Neural cell (in vitro differentiated cells): ENCODE measurements around the gene CLIC1. TPM values are rescaled to one million over a fixed set of nuclear protein-coding genes. Genes with fewer than 3 reads are reported as not detected.

Experiments
- H2AFZ ChIP-seq: fragments of 200-600, 300-800 bp; sonication (generic), shearing (Covaris generic); 2 replicates; pipeline ENCODE4 v1.6.0; 2014; ENCODE audit warnings: low read depth, mild to moderate bottlenecking, antibody characterized with exemption, low read length, moderate library complexity
- H3F3A ChIP-seq: fragments of 200-600 bp; shearing (Covaris generic); 2 replicates; pipeline ENCODE4 v1.6.1; 2016; ENCODE audit warnings: mild to moderate bottlenecking, moderate library complexity, mixed read lengths, antibody characterized with exemption, low read length; ENCODE audit not compliant: insufficient read depth, poor library complexity, severe bottlenecking
- H3K27ac ChIP-seq: fragments of 200-600, 300-800 bp; sonication (generic), shearing (Covaris generic); 2 replicates; pipeline ENCODE4 v1.5.1; 2014; ENCODE audit warnings: mild to moderate bottlenecking, low read length, moderate library complexity
- H3K27me3 ChIP-seq: fragments of 300-800, 200-600 bp; sonication (generic), shearing (Covaris generic); 2 replicates; pipeline ENCODE4 v1.6.0; 2014; ENCODE audit warnings: mild to moderate bottlenecking, low read depth, low read length, moderate library complexity; ENCODE audit not compliant: insufficient read depth
- H3K36me3 ChIP-seq: fragments of 300-800, 200-600 bp; sonication (generic), shearing (Covaris generic); 2 replicates; pipeline ENCODE4 v1.5.1; 2014; ENCODE audit warnings: mild to moderate bottlenecking, antibody characterized with exemption, low read length, moderate library complexity; ENCODE audit not compliant: insufficient read depth
- H3K4me2 ChIP-seq: fragments of 300-800, 200-600 bp; sonication (generic), shearing (Covaris generic); 2 replicates; pipeline ENCODE4 v1.6.0; 2014; ENCODE audit warnings: mild to moderate bottlenecking, low read length
- H3K4me3 ChIP-seq: fragments of 300-800, 200-600 bp; sonication (generic), shearing (Covaris generic); 2 replicates; pipeline ENCODE4 v1.5.1; 2014; ENCODE audit warnings: mild to moderate bottlenecking, low read length, moderate library complexity
- H3K79me2 ChIP-seq: fragments of 200-600 bp; shearing (Covaris generic); replicated peaks from 2 replicates; pipeline ENCODE4 v1.6.0; 2014; ENCODE audit warnings: mild to moderate bottlenecking, low read length, moderate library complexity; ENCODE audit not compliant: insufficient read depth
- H3K9ac ChIP-seq: fragments of 300-800, 200-600 bp; sonication (generic), shearing (Covaris generic); 2 replicates; pipeline ENCODE4 v1.6.1; 2016; ENCODE audit warnings: mild to moderate bottlenecking, low read length, mixed read lengths
- H3K9me2 ChIP-seq: fragments of 200-600 bp; shearing (Covaris generic); 2 replicates; pipeline ENCODE4 v1.6.1; 2016; ENCODE audit warnings: mild to moderate bottlenecking, low read length, mixed read lengths; ENCODE audit not compliant: insufficient read depth
- H3K9me3 ChIP-seq: fragments of 200-600, 300-800 bp; sonication (generic), shearing (Covaris generic); 2 replicates; pipeline ENCODE4 v1.6.1; 2016; ENCODE audit warnings: mild to moderate bottlenecking, mixed run types, low read length, moderate library complexity, mixed read lengths
- H4K20me1 ChIP-seq: fragments of 200-600 bp; shearing (Covaris generic); 2 replicates; pipeline ENCODE4 v1.6.1; 2016; ENCODE audit warnings: mild to moderate bottlenecking, mixed run types; ENCODE audit not compliant: insufficient read depth
- CTCF ChIP-seq: fragments of 450-650 bp; IDR thresholded peaks from 2 replicates; pipeline ENCODE4 v1.5.1; 2014; ENCODE audit warnings: antibody characterized with exemption, mild to moderate bottlenecking, moderate library complexity; ENCODE audit not compliant: poor library complexity, severe bottlenecking
- EP300 ChIP-seq: fragments of 450-650 bp; conservative IDR thresholded peaks from 2 replicates; pipeline ENCODE4 v1.6.1; 2014; ENCODE audit warnings: antibody characterized with exemption, mild to moderate bottlenecking, moderate library complexity; ENCODE audit not compliant: poor library complexity, severe bottlenecking
- EZH2 ChIP-seq: fragments of 200-600, 300-800 bp; shearing (Covaris generic), sonication (generic); IDR thresholded peaks from 2 replicates; pipeline ENCODE4 v1.6.1; 2014; ENCODE audit warnings: antibody characterized with exemption, low read length, borderline replicate concordance, mild to moderate bottlenecking; ENCODE audit not compliant: insufficient read depth, poor library complexity, severe bottlenecking
- MXI1 ChIP-seq: fragments of 450-650 bp; conservative IDR thresholded peaks from 2 replicates; pipeline ENCODE4 v1.6.1; 2014; ENCODE audit warnings: antibody characterized with exemption, mild to moderate bottlenecking; ENCODE audit not compliant: poor library complexity, severe bottlenecking
- POLR2AphosphoS5 ChIP-seq: IDR thresholded peaks from 2 replicates; pipeline ENCODE4 v1.6.1; 2012
- RAD21 ChIP-seq: fragments of 450-650 bp; conservative IDR thresholded peaks from 2 replicates; pipeline ENCODE4 v1.6.1; 2014; ENCODE audit warnings: antibody characterized with exemption, mild to moderate bottlenecking, moderate library complexity
- SMC3 ChIP-seq: fragments of 450-650 bp; conservative IDR thresholded peaks from 2 replicates; pipeline ENCODE4 v1.6.1; 2014; ENCODE audit warnings: antibody characterized with exemption, mild to moderate bottlenecking, moderate library complexity; ENCODE audit not compliant: poor library complexity
- TAF1 ChIP-seq: IDR thresholded peaks from 2 replicates; pipeline ENCODE4 v1.6.1; 2012; ENCODE audit warnings: low read depth
- polyA plus RNA-seq: library from polyadenylated mRNA; depleted of rRNA; stranded (reverse); fragments of >200 nt; gene quantifications from 2 replicates; pipeline ENCODE4 v1.2.3, GENCODE V29; 2014
- TF ChIP-seq, protein P1 (sequence below): IDR thresholded peaks from 2 replicates; pipeline ENCODE4 v1.6.1; 2012; ENCODE audit warnings: borderline replicate concordance

The CLIC1 gene
- polyA plus RNA-seq, 1 donor from 2014 or later = 5.5 TPM

DNA sequence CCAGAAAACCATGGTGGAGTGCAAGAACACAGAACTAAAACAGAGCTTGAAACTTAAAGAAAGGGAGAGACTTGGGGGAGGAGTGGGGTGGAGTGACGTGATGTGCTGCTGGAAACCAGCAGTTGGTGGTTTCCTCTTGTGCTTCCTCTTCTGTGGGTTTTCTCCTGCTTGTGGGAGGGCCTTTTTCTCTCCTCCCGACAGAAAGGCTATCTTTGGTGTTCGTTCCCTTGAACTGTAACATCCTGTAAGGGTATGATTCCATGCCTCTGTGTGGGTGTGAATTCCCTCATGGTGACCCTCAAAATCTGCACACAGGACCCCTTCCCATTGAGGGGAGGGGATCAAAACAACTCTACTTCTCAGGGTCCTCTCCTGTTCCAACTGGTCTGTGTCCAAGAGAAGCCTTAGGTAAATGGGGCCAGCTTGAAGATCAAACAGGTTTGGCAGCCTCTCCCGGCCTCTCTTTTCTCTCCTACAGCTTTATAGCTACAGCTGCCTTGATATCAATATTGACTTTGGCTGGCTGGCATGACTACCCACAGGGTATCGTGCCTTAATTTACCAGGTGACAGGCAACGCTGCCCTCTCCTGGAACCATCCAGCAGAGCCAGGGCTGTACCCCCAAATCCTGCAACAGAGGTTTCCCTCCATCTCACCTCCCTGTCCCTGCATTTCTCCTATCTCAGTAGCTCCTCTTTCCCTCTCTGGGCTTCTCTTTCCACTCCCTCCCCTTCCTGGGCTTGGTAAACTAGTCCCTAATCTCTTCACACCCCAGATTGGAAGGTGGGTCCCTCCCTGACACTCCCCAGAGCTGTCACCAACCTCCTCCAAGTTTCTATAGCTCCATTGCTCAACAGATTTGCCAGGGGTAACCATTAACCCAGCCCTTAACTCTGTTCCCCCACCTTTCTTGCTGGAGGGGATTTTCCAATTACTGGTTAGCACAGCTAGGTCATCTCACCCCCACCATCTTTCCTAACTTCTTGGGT is 2.0 kb upstream of the CLIC1 start:
- no peak overlapping the region for H3K9ac ChIP-seq
- no peaks in the 10 kb centered on the region for H3K79me2 ChIP-seq
- H3K9me3 ChIP-seq = no peaks in the 10 kb centered on the region
- no peaks in the 10 kb centered on the region for H3K36me3 ChIP-seq
- no peaks in the 10 kb centered on the region for H4K20me1 ChIP-seq
- no peak overlapping the region for H3K4me2 ChIP-seq
- H3K27me3 ChIP-seq = no peaks in the 10 kb centered on the region
- no peak overlapping the region for H3K4me3 ChIP-seq
- no peak overlapping the region for H2AFZ ChIP-seq
- H3K9me2 ChIP-seq = no peaks in the 10 kb centered on the region
- no peak overlapping the region for H3K27ac ChIP-seq
- TF ChIP-seq CTCF = peak; percentile 24
- TF ChIP-seq POLR2AphosphoS5 = no peak
- H3F3A ChIP-seq = no peaks in the 10 kb centered on the region

DNA sequence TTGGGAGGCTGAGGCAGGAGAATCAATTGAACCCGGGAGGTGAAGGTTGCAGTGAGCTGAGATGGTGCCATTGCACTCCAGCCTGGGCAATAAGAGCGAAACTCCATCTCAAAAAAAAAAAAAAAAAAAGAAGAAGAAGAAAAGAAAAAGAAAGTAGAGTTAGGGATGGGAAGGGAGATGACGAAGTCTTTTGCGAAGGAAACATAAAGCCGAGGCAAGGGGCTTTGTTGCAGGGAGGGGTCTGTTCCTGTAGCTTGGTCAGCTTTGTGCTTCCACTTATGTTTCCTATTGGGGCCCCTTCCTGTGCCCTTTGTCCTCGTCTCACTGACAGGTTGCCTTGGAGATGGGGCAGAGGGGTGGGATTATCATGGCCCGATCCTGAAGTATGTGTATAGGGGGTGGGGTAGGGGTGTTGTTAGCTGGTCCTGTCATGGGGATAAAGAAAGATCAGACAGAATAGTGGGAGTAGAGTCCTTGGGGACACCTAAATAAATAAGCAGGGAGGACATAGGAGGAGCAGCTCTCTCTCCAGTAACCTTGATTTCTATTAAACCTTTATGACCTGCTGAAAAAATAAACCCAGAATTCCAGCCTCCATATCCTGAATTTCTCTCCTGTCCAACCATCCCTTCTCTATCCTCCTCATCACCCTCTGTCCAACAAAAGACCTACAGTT is 1.1 kb upstream of the CLIC1 start:
- TF ChIP-seq POLR2AphosphoS5 = no peak
- TF ChIP-seq TAF1 = no peak
- TF ChIP-seq, protein P1, sequence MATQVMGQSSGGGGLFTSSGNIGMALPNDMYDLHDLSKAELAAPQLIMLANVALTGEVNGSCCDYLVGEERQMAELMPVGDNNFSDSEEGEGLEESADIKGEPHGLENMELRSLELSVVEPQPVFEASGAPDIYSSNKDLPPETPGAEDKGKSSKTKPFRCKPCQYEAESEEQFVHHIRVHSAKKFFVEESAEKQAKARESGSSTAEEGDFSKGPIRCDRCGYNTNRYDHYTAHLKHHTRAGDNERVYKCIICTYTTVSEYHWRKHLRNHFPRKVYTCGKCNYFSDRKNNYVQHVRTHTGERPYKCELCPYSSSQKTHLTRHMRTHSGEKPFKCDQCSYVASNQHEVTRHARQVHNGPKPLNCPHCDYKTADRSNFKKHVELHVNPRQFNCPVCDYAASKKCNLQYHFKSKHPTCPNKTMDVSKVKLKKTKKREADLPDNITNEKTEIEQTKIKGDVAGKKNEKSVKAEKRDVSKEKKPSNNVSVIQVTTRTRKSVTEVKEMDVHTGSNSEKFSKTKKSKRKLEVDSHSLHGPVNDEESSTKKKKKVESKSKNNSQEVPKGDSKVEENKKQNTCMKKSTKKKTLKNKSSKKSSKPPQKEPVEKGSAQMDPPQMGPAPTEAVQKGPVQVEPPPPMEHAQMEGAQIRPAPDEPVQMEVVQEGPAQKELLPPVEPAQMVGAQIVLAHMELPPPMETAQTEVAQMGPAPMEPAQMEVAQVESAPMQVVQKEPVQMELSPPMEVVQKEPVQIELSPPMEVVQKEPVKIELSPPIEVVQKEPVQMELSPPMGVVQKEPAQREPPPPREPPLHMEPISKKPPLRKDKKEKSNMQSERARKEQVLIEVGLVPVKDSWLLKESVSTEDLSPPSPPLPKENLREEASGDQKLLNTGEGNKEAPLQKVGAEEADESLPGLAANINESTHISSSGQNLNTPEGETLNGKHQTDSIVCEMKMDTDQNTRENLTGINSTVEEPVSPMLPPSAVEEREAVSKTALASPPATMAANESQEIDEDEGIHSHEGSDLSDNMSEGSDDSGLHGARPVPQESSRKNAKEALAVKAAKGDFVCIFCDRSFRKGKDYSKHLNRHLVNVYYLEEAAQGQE = no peak
- no peak for TF ChIP-seq EP300
- Histone ChIP-seq H2AFZ (no peak overlapping the region), H3K4me2 (no peak overlapping the region), H3K27me3 (no peaks in the 10 kb centered on the region), H3K4me3 (no peak overlapping the region), H3K9ac (no peak overlapping the region), H3K27ac (no peak overlapping the region), H3K36me3 (no peaks in the 10 kb centered on the region), H3K79me2 (no peaks in the 10 kb centered on the region), H3F3A (no peaks in the 10 kb centered on the region), H4K20me1 (no peaks in the 10 kb centered on the region), H3K9me3 (no peaks in the 10 kb centered on the region), H3K9me2 (no peaks in the 10 kb centered on the region)

DNA sequence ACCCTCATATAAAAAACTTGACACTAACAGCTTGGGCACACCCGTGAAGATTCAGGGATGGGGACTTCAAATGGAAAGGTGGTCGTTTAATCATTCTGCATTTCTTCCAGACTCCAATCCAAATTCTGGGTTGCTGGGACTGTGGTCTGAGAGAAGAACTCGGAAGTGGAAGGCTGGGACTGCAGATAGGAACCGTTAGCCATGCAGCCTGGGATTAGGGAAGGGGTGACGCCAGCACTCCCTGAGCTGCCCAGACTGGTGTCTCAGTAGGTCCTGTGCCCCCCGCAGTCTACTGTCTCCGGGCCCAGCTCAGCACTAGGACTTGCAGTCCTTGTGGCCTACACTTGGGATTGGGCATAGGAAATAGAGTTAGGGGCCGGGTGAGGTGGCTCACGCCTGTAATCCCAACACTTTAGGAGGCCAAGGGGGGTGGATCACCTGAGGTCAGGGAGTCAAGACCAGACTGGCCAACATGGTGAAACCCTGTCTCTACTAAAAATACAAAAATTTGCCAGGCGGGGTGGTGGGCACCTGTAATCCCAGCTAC is 511 bp upstream of the CLIC1 start:
- Histone ChIP-seq H4K20me1 (no peaks in the 10 kb centered on the region), H3K4me3 (no peak overlapping the region), H3K9me2 (no peaks in the 10 kb centered on the region), H3K9ac (no peak overlapping the region), H2AFZ (no peak overlapping the region), H3K9me3 (no peaks in the 10 kb centered on the region), H3K27ac (no peak overlapping the region), H3K27me3 (no peaks in the 10 kb centered on the region), H3K4me2 (no peak overlapping the region), H3F3A (no peaks in the 10 kb centered on the region), H3K36me3 (no peaks in the 10 kb centered on the region), H3K79me2 (no peaks in the 10 kb centered on the region)
- TF ChIP-seq MXI1 (no peak), RAD21 (no peak), EZH2 (no peak), SMC3 (no peak), TAF1 (no peak), POLR2AphosphoS5 (no peak)
- TF ChIP-seq, protein P1 = no peak
